ENCODE data around the gene ARPC5L. TPM values are rescaled to one million over a fixed set of nuclear protein-coding genes. Genes with fewer than 3 reads are reported as not detected.

The ARPC5L gene
- total and polyA plus RNA-seq, 2 of the 8 experiments (the other 6 are each of a cell fraction or from before 2014, with no cell fraction given): 34.1 to 50.6 TPM

- TF ChIP-seq BACH1 (IDR thresholded peaks at IDR 0.05; ENCODE audit: low read length): no peak
Measured at GRCh38 chr9:124830593-124830992, 31.3 kb upstream of the ARPC5L start (continued).

Measured in H1 (cell line).